Endothelial cell of umbilical vein (primary cell): Measurements from ENCODE around the gene SDE2. TPM values are rescaled to one million over a fixed set of nuclear protein-coding genes. Genes with fewer than 3 reads are reported as not detected.

Experiments used
- BruUV-seq: library from RNA; stranded (reverse); fragments of 400-500 nt; replicated peaks from 2 replicates; lab custom pipeline; 2021; lab: Mats Ljungman, UMichigan
- CTCF ChIA-PET: fragments of 300-600, 350-600 bp; sonication (Branson Sonifier 250); formaldehyde crosslinking; loops from one replicate; lab custom pipeline; 2021; ENCODE audit warnings: antibody characterized with exemption, inconsistent platforms; lab: Charles Lee
- POLR2A ChIA-PET: fragments of 300-600, 350-600 bp; sonication (Branson Sonifier 250); formaldehyde crosslinking; loops from one replicate; lab custom pipeline; 2021; ENCODE audit warnings: antibody characterized with exemption, inconsistent platforms; lab: Charles Lee
- DNase-seq: peaks from one replicate; pipeline ENCODE4 v3.0.0-alpha.2; 2011; ENCODE audit warnings: low read depth, low spot score
- FAIRE-seq: peaks from 2 replicates; lab custom pipeline; 2011; peaks lifted over from hg19 to GRCh38; lab: Jason Lieb, UNC
- H2AFZ ChIP-seq: 2 replicates; pipeline ENCODE4 v1.6.0; 2012; ENCODE audit warnings: low read depth, low read length, control low read depth, inconsistent platforms
- H3K27ac ChIP-seq: 2 replicates; pipeline ENCODE4 v1.5.1; 2011; ENCODE audit warnings: low read depth, mild to moderate bottlenecking, control low read depth, low read length, moderate library complexity; ENCODE audit not compliant: insufficient read depth
- H3K27me3 ChIP-seq, 2 experiments: 2 replicates each; pipeline versions ENCODE4 v1.6.0 to v1.6.1; 2011; ENCODE audit warnings: low read length in 2 of 2, mixed read lengths in 1 of 2; ENCODE audit not compliant: control insufficient read depth in 2 of 2, insufficient read depth in 2 of 2
- H3K36me3 ChIP-seq, 2 experiments: 2 replicates in 1 of 2; 3 replicates in 1 of 2; pipeline ENCODE4 v1.5.1; 2011; ENCODE audit warnings: low read length in 2 of 2, mild to moderate bottlenecking in 1 of 2, moderate library complexity in 1 of 2; ENCODE audit not compliant: control insufficient read depth in 2 of 2, insufficient read depth in 2 of 2; ENCODE audit errors: extremely low read depth in 1 of 2
- H3K4me1 ChIP-seq: 3 replicates; pipeline ENCODE4 v1.5.1; 2011; ENCODE audit warnings: mild to moderate bottlenecking, low read length; ENCODE audit not compliant: control insufficient read depth, insufficient read depth; ENCODE audit errors: extremely low read depth
- H3K4me2 ChIP-seq: 2 replicates; pipeline ENCODE4 v1.6.1; 2011; ENCODE audit warnings: low read length, control low read depth, mixed read lengths; ENCODE audit not compliant: insufficient read depth
- H3K4me3 ChIP-seq, 3 experiments: fragments of 200-600 bp in 1 of 3; sonication (generic), shearing (Covaris generic) in 1 of 3; replicated peaks in 1 of 3; 2 replicates each; pipeline ENCODE4 v1.5.1; 2011 to 2016; ENCODE audit warnings: control low read depth in 3 of 3, low read length in 3 of 3, mild to moderate bottlenecking in 2 of 3, inconsistent platforms in 1 of 3, low read depth in 1 of 3, moderate library complexity in 1 of 3; ENCODE audit not compliant: insufficient read depth in 1 of 3
- H3K79me2 ChIP-seq: 2 replicates; pipeline ENCODE4 v1.6.0; 2012; ENCODE audit warnings: low read length, inconsistent platforms; ENCODE audit not compliant: control insufficient read depth, insufficient read depth
- H3K9ac ChIP-seq: replicated peaks from 2 replicates; pipeline ENCODE3; 2011; ENCODE audit warnings: low read length, control low read depth; ENCODE audit not compliant: insufficient read depth; ENCODE audit errors: extremely low read depth
- H3K9me1 ChIP-seq: replicated peaks from 3 replicates; pipeline ENCODE4 v1.6.0; 2011; ENCODE audit warnings: mild to moderate bottlenecking, low read length; ENCODE audit not compliant: control insufficient read depth, insufficient read depth; ENCODE audit errors: extremely low read depth
- H3K9me3 ChIP-seq: replicated peaks from 2 replicates; pipeline ENCODE4 v1.5.1; 2012; ENCODE audit warnings: low read length, inconsistent platforms; ENCODE audit not compliant: control insufficient read depth, insufficient read depth
- H4K20me1 ChIP-seq: replicated peaks from 2 replicates; pipeline ENCODE3; 2011; ENCODE audit warnings: mild to moderate bottlenecking, low read length; ENCODE audit not compliant: control insufficient read depth, insufficient read depth; ENCODE audit errors: extremely low read depth
- EZH2 ChIP-seq: IDR thresholded peaks from 2 replicates; pipeline ENCODE4 v1.6.1; 2012; ENCODE audit warnings: borderline replicate concordance, low read depth, mild to moderate bottlenecking, moderate library complexity, low read length, inconsistent platforms; ENCODE audit not compliant: severe bottlenecking
- FOS ChIP-seq: IDR thresholded peaks from 2 replicates; pipeline ENCODE4 v1.6.1; 2011; ENCODE audit warnings: mild to moderate bottlenecking, low read length, moderate library complexity, borderline replicate concordance; ENCODE audit not compliant: insufficient read depth
- GATA2 ChIP-seq: IDR thresholded peaks from 2 replicates; pipeline ENCODE4 v1.7.0; 2011; ENCODE audit warnings: low read depth, mild to moderate bottlenecking, moderate library complexity, mixed read lengths, low read length; ENCODE audit not compliant: insufficient read length, insufficient read depth
- JUN ChIP-seq: IDR thresholded peaks from 2 replicates; pipeline ENCODE4 v1.6.1; 2011; ENCODE audit warnings: borderline replicate concordance, low read depth; ENCODE audit not compliant: insufficient read length, insufficient read depth
- MYC ChIP-seq: IDR thresholded peaks from one replicate; pipeline ENCODE4 v1.6.1; 2011; ENCODE audit warnings: mild to moderate bottlenecking, low read depth, low read length
- POLR2A ChIP-seq: IDR thresholded peaks from 2 replicates; pipeline ENCODE4 v1.6.1; 2012; ENCODE audit warnings: low read depth, mild to moderate bottlenecking, control low read depth, low read length
- POLR2AphosphoS5 ChIP-seq: IDR thresholded peaks from 2 replicates; pipeline ENCODE4 v1.6.1; 2012; ENCODE audit warnings: low read depth, mild to moderate bottlenecking, control low read depth, low read length, moderate library complexity; ENCODE audit not compliant: insufficient read depth
- dilution Hi-C: fragments of 300-500 bp; cut with MboI; formaldehyde crosslinking; loops from one replicate; pipeline ENCODE4 v1.15.0; 2019; ENCODE audit warnings: low sequenced_read_pairs; ENCODE audit not compliant: extremely low pct_ligation_motif_present
- intact Hi-C: fragments of 100-400 bp; cut with micrococcal nuclease; formaldehyde crosslinking; loops from one replicate; pipeline ENCODE4 v1.10.0; 2022
- polyA plus RNA-seq, 4 experiments: library from polyadenylated mRNA; depleted of rRNA in 3 of 4; stranded (reverse) in 3 of 4; unstranded in 1 of 4; fragments of >200 nt; gene quantifications; 2 replicates each; pipeline versions ENCODE4 v1.2.1 to v1.2.3, GENCODE V29; 2011 to 2012; ENCODE audit warnings: missing spikeins in 1 of 4
- total RNA-seq: library from RNA; stranded (reverse); gene quantifications from 2 replicates; pipeline ENCODE4 v1.2.3, GENCODE V29; 2021
- TF ChIP-seq, protein P1 (sequence below), 2 donors: IDR thresholded peaks; 1 replicate in 1 of 2; 2 replicates in 1 of 2; pipeline ENCODE4 v1.5.1; 2011; ENCODE audit warnings: low read length in 2 of 2, mild to moderate bottlenecking in 2 of 2, moderate library complexity in 2 of 2, control low read depth in 1 of 2, inconsistent platforms in 1 of 2, low read depth in 1 of 2; ENCODE audit not compliant: insufficient read depth in 1 of 2; ENCODE audit errors: extremely low read depth in 1 of 2
- TF ChIP-seq, protein P2 (sequence below): IDR thresholded peaks from 2 replicates; pipeline ENCODE4 v1.6.1; 2011; ENCODE audit not compliant: insufficient read depth, insufficient read length

The SDE2 gene
- total and polyA plus RNA-seq, 2 donors (not counting 3 experiments of a cell fraction or from before 2014, with no cell fraction given) = 11.9 to 16.1 TPM

DNA sequence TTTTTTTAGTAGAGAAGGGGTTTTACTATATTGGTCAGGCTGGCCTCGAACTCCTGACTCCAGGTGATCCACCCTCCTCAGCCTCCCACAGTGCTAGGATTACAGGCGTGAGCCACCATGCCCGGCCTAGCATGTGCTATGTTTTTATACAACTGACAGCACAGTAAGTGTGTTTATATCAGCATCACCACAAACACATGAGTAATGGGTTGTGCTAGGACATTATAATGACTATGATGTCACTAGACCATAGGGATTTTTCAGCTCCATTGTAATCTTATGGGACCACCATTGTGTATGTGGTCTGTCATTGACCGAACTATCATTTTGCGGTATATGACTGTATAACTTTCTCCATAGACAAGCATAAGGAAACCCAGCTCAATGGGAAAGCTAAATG, 64.4 kb downstream of the SDE2 start:
- H3K4me2 ChIP-seq = no peak overlapping the region
- peak; percentile 48 for FAIRE-seq
- no peaks in the 10 kb centered on the region for H4K20me1 ChIP-seq
- no TSS peak for BruUV-seq
- no peaks in the 10 kb centered on the region for H3K27me3 ChIP-seq
- TF ChIP-seq MYC (no peak), FOS (no peak), EZH2 (no peak), POLR2A (no peak), POLR2AphosphoS5 (no peak), JUN (no peak), GATA2 (no peak)
- TF ChIP-seq, protein P1, sequence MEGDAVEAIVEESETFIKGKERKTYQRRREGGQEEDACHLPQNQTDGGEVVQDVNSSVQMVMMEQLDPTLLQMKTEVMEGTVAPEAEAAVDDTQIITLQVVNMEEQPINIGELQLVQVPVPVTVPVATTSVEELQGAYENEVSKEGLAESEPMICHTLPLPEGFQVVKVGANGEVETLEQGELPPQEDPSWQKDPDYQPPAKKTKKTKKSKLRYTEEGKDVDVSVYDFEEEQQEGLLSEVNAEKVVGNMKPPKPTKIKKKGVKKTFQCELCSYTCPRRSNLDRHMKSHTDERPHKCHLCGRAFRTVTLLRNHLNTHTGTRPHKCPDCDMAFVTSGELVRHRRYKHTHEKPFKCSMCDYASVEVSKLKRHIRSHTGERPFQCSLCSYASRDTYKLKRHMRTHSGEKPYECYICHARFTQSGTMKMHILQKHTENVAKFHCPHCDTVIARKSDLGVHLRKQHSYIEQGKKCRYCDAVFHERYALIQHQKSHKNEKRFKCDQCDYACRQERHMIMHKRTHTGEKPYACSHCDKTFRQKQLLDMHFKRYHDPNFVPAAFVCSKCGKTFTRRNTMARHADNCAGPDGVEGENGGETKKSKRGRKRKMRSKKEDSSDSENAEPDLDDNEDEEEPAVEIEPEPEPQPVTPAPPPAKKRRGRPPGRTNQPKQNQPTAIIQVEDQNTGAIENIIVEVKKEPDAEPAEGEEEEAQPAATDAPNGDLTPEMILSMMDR (IDR thresholded peaks at IDR 0.05; ENCODE audit: extremely low read depth in 1 of 2, insufficient read depth in 1 of 2, low read depth in 1 of 2, low read length in 2 of 2) = no peak
- TF ChIP-seq, protein P2, sequence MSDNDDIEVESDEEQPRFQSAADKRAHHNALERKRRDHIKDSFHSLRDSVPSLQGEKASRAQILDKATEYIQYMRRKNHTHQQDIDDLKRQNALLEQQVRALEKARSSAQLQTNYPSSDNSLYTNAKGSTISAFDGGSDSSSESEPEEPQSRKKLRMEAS = no peak
- dilution Hi-C loops (no loop called here), intact Hi-C loops (no loop called here)
- no peak overlapping the region for H3K9ac ChIP-seq
- CTCF ChIA-PET = no interaction called here
- H3K9me3 ChIP-seq = no peaks in the 10 kb centered on the region
- H3K9me1 ChIP-seq = no peaks in the 10 kb centered on the region
- no peaks in the 10 kb centered on the region for H3K4me1 ChIP-seq
- H3K36me3 ChIP-seq = no peaks in the 10 kb centered on the region
- no peak for DNase-seq
- H3K4me3 ChIP-seq = no peak overlapping the region
- POLR2A ChIA-PET = no interaction called here
- no peak overlapping the region for H3K27ac ChIP-seq
- H3K79me2 ChIP-seq = no peaks in the 10 kb centered on the region
- H2AFZ ChIP-seq = no peak overlapping the region
